HCT116 (cell line): ENCODE data around the gene CFAP57. TPM values are rescaled to one million over a fixed set of nuclear protein-coding genes. Genes with fewer than 3 reads are reported as not detected.

ENCODE experiments used
- ATAC-seq: fragments of 200-7000 bp; cut with Tn5 transposase; 2 replicates; pipeline ENCODE4 v1.9.1; 2020; ENCODE audit warnings: mild to moderate bottlenecking, moderate library complexity
- BruUV-seq: library from RNA; stranded (reverse); fragments of 400-500 nt; replicated peaks from 2 replicates; lab custom pipeline; 2021; lab: Mats Ljungman, UMichigan
- CTCF ChIA-PET: fragments of 300-600 bp; sonication (Branson Sonifier 250); formaldehyde crosslinking; loops from one replicate; lab custom pipeline; 2021; ENCODE audit warnings: antibody characterized with exemption; lab: Charles Lee
- POLR2A ChIA-PET: fragments of 300-600, 350-600 bp; sonication (Branson Sonifier 250); formaldehyde crosslinking; loops from one replicate; lab custom pipeline; 2021; ENCODE audit warnings: antibody characterized with exemption; lab: Charles Lee
- RAD21 ChIA-PET, 2 experiments: fragments of 300-600 bp; sonication (Branson Sonifier 250); formaldehyde crosslinking; loops; one replicate each; lab custom pipeline; 2023; ENCODE audit warnings: low total read pairs in 2 of 2; ENCODE audit not compliant: uncharacterized antibody in 2 of 2, unreplicated experiment in 2 of 2, low non-redundant PET in 1 of 2; lab: Charles Lee
- DNase-seq: peaks from one replicate; pipeline ENCODE4 v3.0.0-alpha.2; 2010; ENCODE audit warnings: low read depth, low spot score
- H2AFZ ChIP-seq: fragments of 200-600 bp; shearing (Covaris generic), sonication (generic); 2 replicates; pipeline ENCODE4 v1.6.1; 2017; ENCODE audit warnings: low read depth, mixed run types, mixed read lengths, antibody characterized with exemption, low read length; ENCODE audit not compliant: poor library complexity, severe bottlenecking
- H3K27ac ChIP-seq: 2 replicates; pipeline ENCODE4 v1.5.1; 2012; ENCODE audit warnings: low read depth, low read length
- H3K27me3 ChIP-seq: fragments of 200-600 bp; sonication (generic); 2 replicates; pipeline ENCODE4 v1.6.1; 2016; ENCODE audit warnings: mixed run types, low read length, mixed read lengths; ENCODE audit not compliant: insufficient read depth
- H3K36me3 ChIP-seq, 2 experiments: fragments of 200-500 bp in 1 of 2; fragments of 200-600 bp in 1 of 2; sonication (Bioruptor generic) in 1 of 2; sonication (generic) in 1 of 2; 2 replicates each; pipeline versions ENCODE4 v1.5.1 to v1.6.1; 2014 to 2016; ENCODE audit warnings: low read length in 2 of 2, inconsistent platforms in 1 of 2, mixed read lengths in 1 of 2, mixed run types in 1 of 2; ENCODE audit not compliant: insufficient read depth in 2 of 2, control insufficient read depth in 1 of 2
- H3K4me1 ChIP-seq, 2 experiments: fragments of 200-600 bp in 1 of 2; sonication (generic) in 1 of 2; 2 replicates each; pipeline versions ENCODE4 v1.5.1 to v1.6.1; 2012 to 2017; ENCODE audit warnings: low read length in 2 of 2, inconsistent platforms in 1 of 2, mild to moderate bottlenecking in 1 of 2, mixed read lengths in 1 of 2, mixed run types in 1 of 2, moderate library complexity in 1 of 2; ENCODE audit not compliant: insufficient read depth in 2 of 2, control insufficient read depth in 1 of 2
- H3K4me2 ChIP-seq: fragments of 200-600 bp; sonication (generic); 2 replicates; pipeline ENCODE4 v1.6.1; 2017; ENCODE audit warnings: mixed run types, low read length, mixed read lengths
- H3K4me3 ChIP-seq, 2 experiments: fragments of 200-600 bp in 1 of 2; sonication (generic) in 1 of 2; replicated peaks in 1 of 2; 2 replicates each; pipeline ENCODE4 v1.5.1; 2011 to 2016; ENCODE audit warnings: low read length in 2 of 2, control low read depth in 1 of 2, low read depth in 1 of 2, mild to moderate bottlenecking in 1 of 2, mixed read lengths in 1 of 2, mixed run types in 1 of 2
- H3K79me2 ChIP-seq: fragments of 200-600 bp; sonication (generic); 2 replicates; pipeline ENCODE4 v1.6.1; 2017; ENCODE audit warnings: mild to moderate bottlenecking, mixed run types, low read length, moderate library complexity, mixed read lengths; ENCODE audit not compliant: insufficient read depth
- H3K9ac ChIP-seq: fragments of 200-600 bp; sonication (generic); 2 replicates; pipeline ENCODE4 v1.6.1; 2016; ENCODE audit warnings: low read length, mixed read lengths
- H3K9me2 ChIP-seq: fragments of 200-600 bp; sonication (generic), shearing (Covaris generic); 2 replicates; pipeline ENCODE4 v1.6.1; 2017; ENCODE audit warnings: mixed run types, mild to moderate bottlenecking, moderate library complexity; ENCODE audit not compliant: insufficient read depth
- H3K9me3 ChIP-seq, 2 experiments: fragments of 200-500 bp in 1 of 2; fragments of 200-600 bp in 1 of 2; sonication (Bioruptor generic) in 1 of 2; sonication (generic) in 1 of 2; 2 replicates each; pipeline ENCODE4 v1.6.1; 2014 to 2017; ENCODE audit warnings: low read length in 2 of 2, mixed read lengths in 2 of 2, inconsistent platforms in 1 of 2, low read depth in 1 of 2, mild to moderate bottlenecking in 1 of 2, mixed run types in 1 of 2, moderate library complexity in 1 of 2; ENCODE audit not compliant: control insufficient read depth in 1 of 2, insufficient read depth in 1 of 2
- H4K20me1 ChIP-seq: fragments of 200-600 bp; sonication (generic), shearing (Covaris generic); 2 replicates; pipeline ENCODE4 v1.6.1; 2017; ENCODE audit warnings: mixed run types, mild to moderate bottlenecking, moderate library complexity; ENCODE audit not compliant: insufficient read depth
- CEBPB ChIP-seq: IDR thresholded peaks from 2 replicates; pipeline ENCODE4 v1.6.1; 2012; ENCODE audit warnings: low read depth
- EGR1 ChIP-seq: IDR thresholded peaks from 2 replicates; pipeline ENCODE4 v1.6.1; 2012; ENCODE audit warnings: low read depth
- ELF1 ChIP-seq: IDR thresholded peaks from 2 replicates; pipeline ENCODE4 v1.6.1; 2012; ENCODE audit warnings: low read depth, borderline replicate concordance
- EZH2phosphoT487 ChIP-seq: fragments of 200-600 bp; IDR thresholded peaks from 2 replicates; pipeline ENCODE4 v1.6.1; 2018; ENCODE audit warnings: antibody characterized with exemption, borderline replicate concordance
- FOSL1 ChIP-seq: IDR thresholded peaks from 2 replicates; pipeline ENCODE4 v1.6.1; 2012; ENCODE audit warnings: low read depth
- POLR2A ChIP-seq: IDR thresholded peaks from 2 replicates; pipeline ENCODE4 v1.7.0; 2011; ENCODE audit warnings: borderline replicate concordance; ENCODE audit not compliant: insufficient read depth, insufficient read length; ENCODE audit errors: extremely low read depth
- POLR2AphosphoS5 ChIP-seq: IDR thresholded peaks from 2 replicates; pipeline ENCODE4 v1.6.1; 2011; ENCODE audit warnings: mild to moderate bottlenecking, low read depth, low read length, moderate library complexity
- RAD21 ChIP-seq: IDR thresholded peaks from 2 replicates; pipeline ENCODE4 v1.6.1; 2012; ENCODE audit warnings: low read depth, mild to moderate bottlenecking
- SIN3A ChIP-seq: IDR thresholded peaks from 2 replicates; pipeline ENCODE4 v1.6.1; 2012; ENCODE audit warnings: low read depth
- SP1 ChIP-seq: IDR thresholded peaks from 2 replicates; pipeline ENCODE4 v1.6.1; 2012; ENCODE audit warnings: low read depth
- SRF ChIP-seq: IDR thresholded peaks from 2 replicates; pipeline ENCODE4 v1.6.1; 2012; ENCODE audit warnings: low read depth
- TCF7L2 ChIP-seq: IDR thresholded peaks from 2 replicates; pipeline ENCODE4 v1.7.0; 2011; ENCODE audit warnings: borderline replicate concordance, inconsistent platforms; ENCODE audit not compliant: insufficient read depth, insufficient read length; ENCODE audit errors: extremely low read depth
- YY1 ChIP-seq: IDR thresholded peaks from 2 replicates; pipeline ENCODE4 v1.6.1; 2011; ENCODE audit warnings: low read length, low read depth, moderate library complexity, mild to moderate bottlenecking; ENCODE audit not compliant: insufficient replicate concordance; ENCODE audit errors: extremely low read depth
- ZFX ChIP-seq: fragments of 450-650 bp; IDR thresholded peaks from 2 replicates; pipeline ENCODE4 v1.6.1; 2017
- ZNF274 ChIP-seq: fragments of 200-500 bp; sonication (Bioruptor generic); IDR thresholded peaks from 2 replicates; pipeline ENCODE4 v1.6.1; 2014; ENCODE audit warnings: mild to moderate bottlenecking, low read depth, low read length, inconsistent platforms
- intact Hi-C: fragments of 100-400 bp; cut with micrococcal nuclease; formaldehyde crosslinking; loops from 2 replicates; pipeline ENCODE4 v1.10.0; 2022
- total RNA-seq: library from RNA; stranded (reverse); gene quantifications from one replicate; pipeline ENCODE4 v1.2.1, GENCODE V29; 2021; ENCODE audit not compliant: unreplicated experiment
- TF ChIP-seq, protein P1 (sequence below): IDR thresholded peaks from 2 replicates; pipeline ENCODE4 v1.6.1; 2011; ENCODE audit warnings: mild to moderate bottlenecking, low read length, moderate library complexity; ENCODE audit not compliant: insufficient replicate concordance; ENCODE audit errors: extremely low read depth
- TF ChIP-seq, protein P2 (sequence below), 3 experiments: fragments of 200-600 bp in 1 of 3; sonication (generic) in 1 of 3; IDR thresholded peaks in 2 of 3; conservative IDR thresholded peaks in 1 of 3; 2 replicates each; pipeline ENCODE4 v1.5.1; 2012 to 2017; ENCODE audit warnings: low read depth in 2 of 3, low read length in 2 of 3, antibody characterized with exemption in 1 of 3, borderline replicate concordance in 1 of 3, control low read depth in 1 of 3, mild to moderate bottlenecking in 1 of 3, mixed read lengths in 1 of 3, mixed run types in 1 of 3, moderate library complexity in 1 of 3; ENCODE audit not compliant: insufficient read depth in 1 of 3
- TF ChIP-seq, protein P3 (sequence below): IDR thresholded peaks from 2 replicates; pipeline ENCODE4 v1.6.1; 2012; ENCODE audit warnings: low read depth
- TF ChIP-seq, protein P4 (sequence below): IDR thresholded peaks from 2 replicates; pipeline ENCODE4 v1.6.1; 2012

Gene CFAP57
- total RNA-seq, 1 experiment from 2014 or later: 0.49 TPM

DNA sequence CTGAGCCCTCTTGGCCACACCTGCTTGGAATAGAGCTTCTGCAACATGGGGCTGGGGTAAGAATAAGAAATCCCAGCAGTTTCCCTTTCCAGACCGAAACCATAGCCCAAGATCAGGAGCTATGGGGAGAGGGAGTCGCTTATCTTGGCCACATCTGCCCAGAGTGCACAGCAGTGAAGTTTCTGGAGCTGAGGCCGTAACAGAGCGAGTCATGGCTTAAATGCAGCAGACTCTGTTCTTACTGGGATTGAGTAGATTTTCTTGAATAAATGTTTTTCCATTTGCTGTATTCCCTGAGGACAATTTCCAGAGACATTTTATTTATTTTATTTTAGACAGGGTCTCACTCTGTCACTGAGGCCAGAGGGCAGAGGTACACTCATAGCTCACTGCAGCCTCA, 33.5 kb downstream of the CFAP57 start:
- ChIA-PET CTCF (interaction anchor here (1.2 kb wide), 1 partner anchor 132 kb away, joined by 3 read pairs; no protein-coding TSS in a partner anchor), POLR2A (interaction anchor here (1.6 kb wide), 1 partner anchor 13 kb away, joined by 3 read pairs; no protein-coding TSS in a partner anchor), RAD21 (no interaction called here)
- Histone ChIP-seq H3K4me3 (no peak overlapping the region), H3K36me3 (no peaks in the 10 kb centered on the region), H2AFZ (peak overlapping the region; percentile 13), H3K9me3 (no peaks in the 10 kb centered on the region), H3K79me2 (no peaks in the 10 kb centered on the region), H3K27ac (peak overlapping the region; percentile 75; the same call in 1 of the 2 replicates), H3K9ac (peak overlapping the region; percentile 71), H3K4me1 (peaks cover 21 to 34% of the 10 kb centered on the region in 2 experiments), H4K20me1 (no peaks in the 10 kb centered on the region), H3K27me3 (no peaks in the 10 kb centered on the region), H3K4me2 (peak overlapping the region; percentile 86), H3K9me2 (no peaks in the 10 kb centered on the region)
- no peak for DNase-seq
- no TSS peak for BruUV-seq
- TF ChIP-seq ZNF274 (no peak), POLR2A (no peak), FOSL1 (no peak), RAD21 (no peak), POLR2AphosphoS5 (no peak), EGR1 (no peak), TCF7L2 (no peak), CEBPB (no peak), YY1 (no peak), SIN3A (no peak), ZFX (no peak), ELF1 (no peak), EZH2phosphoT487 (no peak), SP1 (no peak), SRF (no peak)
- TF ChIP-seq, protein P1, sequence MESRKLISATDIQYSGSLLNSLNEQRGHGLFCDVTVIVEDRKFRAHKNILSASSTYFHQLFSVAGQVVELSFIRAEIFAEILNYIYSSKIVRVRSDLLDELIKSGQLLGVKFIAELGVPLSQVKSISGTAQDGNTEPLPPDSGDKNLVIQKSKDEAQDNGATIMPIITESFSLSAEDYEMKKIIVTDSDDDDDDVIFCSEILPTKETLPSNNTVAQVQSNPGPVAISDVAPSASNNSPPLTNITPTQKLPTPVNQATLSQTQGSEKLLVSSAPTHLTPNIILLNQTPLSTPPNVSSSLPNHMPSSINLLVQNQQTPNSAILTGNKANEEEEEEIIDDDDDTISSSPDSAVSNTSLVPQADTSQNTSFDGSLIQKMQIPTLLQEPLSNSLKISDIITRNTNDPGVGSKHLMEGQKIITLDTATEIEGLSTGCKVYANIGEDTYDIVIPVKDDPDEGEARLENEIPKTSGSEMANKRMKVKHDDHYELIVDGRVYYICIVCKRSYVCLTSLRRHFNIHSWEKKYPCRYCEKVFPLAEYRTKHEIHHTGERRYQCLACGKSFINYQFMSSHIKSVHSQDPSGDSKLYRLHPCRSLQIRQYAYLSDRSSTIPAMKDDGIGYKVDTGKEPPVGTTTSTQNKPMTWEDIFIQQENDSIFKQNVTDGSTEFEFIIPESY: no peak
- TF ChIP-seq, protein P2, sequence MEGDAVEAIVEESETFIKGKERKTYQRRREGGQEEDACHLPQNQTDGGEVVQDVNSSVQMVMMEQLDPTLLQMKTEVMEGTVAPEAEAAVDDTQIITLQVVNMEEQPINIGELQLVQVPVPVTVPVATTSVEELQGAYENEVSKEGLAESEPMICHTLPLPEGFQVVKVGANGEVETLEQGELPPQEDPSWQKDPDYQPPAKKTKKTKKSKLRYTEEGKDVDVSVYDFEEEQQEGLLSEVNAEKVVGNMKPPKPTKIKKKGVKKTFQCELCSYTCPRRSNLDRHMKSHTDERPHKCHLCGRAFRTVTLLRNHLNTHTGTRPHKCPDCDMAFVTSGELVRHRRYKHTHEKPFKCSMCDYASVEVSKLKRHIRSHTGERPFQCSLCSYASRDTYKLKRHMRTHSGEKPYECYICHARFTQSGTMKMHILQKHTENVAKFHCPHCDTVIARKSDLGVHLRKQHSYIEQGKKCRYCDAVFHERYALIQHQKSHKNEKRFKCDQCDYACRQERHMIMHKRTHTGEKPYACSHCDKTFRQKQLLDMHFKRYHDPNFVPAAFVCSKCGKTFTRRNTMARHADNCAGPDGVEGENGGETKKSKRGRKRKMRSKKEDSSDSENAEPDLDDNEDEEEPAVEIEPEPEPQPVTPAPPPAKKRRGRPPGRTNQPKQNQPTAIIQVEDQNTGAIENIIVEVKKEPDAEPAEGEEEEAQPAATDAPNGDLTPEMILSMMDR (IDR thresholded peaks at IDR 0.05 in 2 of 3, conservative IDR thresholded peaks at IDR 0.05 in 1 of 3; ENCODE audit: borderline replicate concordance in 1 of 3, insufficient read depth in 1 of 3, low read depth in 2 of 3, low read length in 2 of 3): no peak
- TF ChIP-seq, protein P3, sequence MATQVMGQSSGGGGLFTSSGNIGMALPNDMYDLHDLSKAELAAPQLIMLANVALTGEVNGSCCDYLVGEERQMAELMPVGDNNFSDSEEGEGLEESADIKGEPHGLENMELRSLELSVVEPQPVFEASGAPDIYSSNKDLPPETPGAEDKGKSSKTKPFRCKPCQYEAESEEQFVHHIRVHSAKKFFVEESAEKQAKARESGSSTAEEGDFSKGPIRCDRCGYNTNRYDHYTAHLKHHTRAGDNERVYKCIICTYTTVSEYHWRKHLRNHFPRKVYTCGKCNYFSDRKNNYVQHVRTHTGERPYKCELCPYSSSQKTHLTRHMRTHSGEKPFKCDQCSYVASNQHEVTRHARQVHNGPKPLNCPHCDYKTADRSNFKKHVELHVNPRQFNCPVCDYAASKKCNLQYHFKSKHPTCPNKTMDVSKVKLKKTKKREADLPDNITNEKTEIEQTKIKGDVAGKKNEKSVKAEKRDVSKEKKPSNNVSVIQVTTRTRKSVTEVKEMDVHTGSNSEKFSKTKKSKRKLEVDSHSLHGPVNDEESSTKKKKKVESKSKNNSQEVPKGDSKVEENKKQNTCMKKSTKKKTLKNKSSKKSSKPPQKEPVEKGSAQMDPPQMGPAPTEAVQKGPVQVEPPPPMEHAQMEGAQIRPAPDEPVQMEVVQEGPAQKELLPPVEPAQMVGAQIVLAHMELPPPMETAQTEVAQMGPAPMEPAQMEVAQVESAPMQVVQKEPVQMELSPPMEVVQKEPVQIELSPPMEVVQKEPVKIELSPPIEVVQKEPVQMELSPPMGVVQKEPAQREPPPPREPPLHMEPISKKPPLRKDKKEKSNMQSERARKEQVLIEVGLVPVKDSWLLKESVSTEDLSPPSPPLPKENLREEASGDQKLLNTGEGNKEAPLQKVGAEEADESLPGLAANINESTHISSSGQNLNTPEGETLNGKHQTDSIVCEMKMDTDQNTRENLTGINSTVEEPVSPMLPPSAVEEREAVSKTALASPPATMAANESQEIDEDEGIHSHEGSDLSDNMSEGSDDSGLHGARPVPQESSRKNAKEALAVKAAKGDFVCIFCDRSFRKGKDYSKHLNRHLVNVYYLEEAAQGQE: no peak
- TF ChIP-seq, protein P4, sequence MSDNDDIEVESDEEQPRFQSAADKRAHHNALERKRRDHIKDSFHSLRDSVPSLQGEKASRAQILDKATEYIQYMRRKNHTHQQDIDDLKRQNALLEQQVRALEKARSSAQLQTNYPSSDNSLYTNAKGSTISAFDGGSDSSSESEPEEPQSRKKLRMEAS: no peak
- ATAC-seq: no peak
- intact Hi-C loops: loop anchor here (10.0 kb wide), 1 partner anchor 291 kb away; no protein-coding TSS in a partner anchor
